IMR-90 (cell line): ENCODE results near the gene HDAC7. TPM values are rescaled to one million over a fixed set of nuclear protein-coding genes. Genes with fewer than 3 reads are reported as not detected.

Experiments
- ATAC-seq: fragments of 200-7000 bp; cut with Tn5 transposase; 2 replicates; pipeline ENCODE4 v1.9.1; 2020; ENCODE audit warnings: low read depth, mild to moderate bottlenecking, moderate library complexity
- BruUV-seq: library from RNA; stranded (reverse); fragments of 400-500 nt; replicated peaks from 2 replicates; lab custom pipeline; 2021; lab: Mats Ljungman, UMichigan
- CTCF ChIA-PET: fragments of 300-600 bp; formaldehyde crosslinking; extraction: SDS; loops from one replicate; lab custom pipeline; 2021; ENCODE audit warnings: antibody characterized with exemption; lab: Yijun Ruan, JAX
- POLR2A ChIA-PET: fragments of 300-600 bp; sonication (Branson Sonifier 250); formaldehyde crosslinking; loops from one replicate; lab custom pipeline; 2022; ENCODE audit warnings: antibody characterized with exemption; ENCODE audit not compliant: unreplicated experiment; lab: Charles Lee
- DNase-seq: peaks from one replicate; pipeline ENCODE4 v3.0.0; 2013
- H2AFZ ChIP-seq: replicated peaks from 2 replicates; pipeline ENCODE3; 2013; ENCODE audit warnings: low read length, mild to moderate bottlenecking; ENCODE audit not compliant: poor library complexity
- H2AK5ac ChIP-seq: 2 replicates; pipeline ENCODE4 v1.6.1; 2013; ENCODE audit warnings: low read depth, low read length, inconsistent platforms
- H2AK9ac ChIP-seq: replicated peaks from 2 replicates; pipeline ENCODE3; 2013; ENCODE audit warnings: mild to moderate bottlenecking, low read depth, low read length, moderate library complexity; ENCODE audit not compliant: poor library complexity
- H2BK120ac ChIP-seq: 2 replicates; pipeline ENCODE4 v1.6.1; 2013; ENCODE audit warnings: low read depth, low read length, inconsistent platforms
- H2BK15ac ChIP-seq: 3 replicates; pipeline ENCODE4 v1.6.1; 2013; ENCODE audit warnings: low read depth, low read length, inconsistent platforms
- H2BK20ac ChIP-seq: 2 replicates; pipeline ENCODE4 v1.6.1; 2013; ENCODE audit warnings: low read depth, mild to moderate bottlenecking, inconsistent platforms, low read length, moderate library complexity
- H2BK5ac ChIP-seq: 2 replicates; pipeline ENCODE4 v1.6.1; 2013; ENCODE audit warnings: mild to moderate bottlenecking, low read depth, low read length, inconsistent platforms; ENCODE audit not compliant: poor library complexity, severe bottlenecking
- H3K14ac ChIP-seq: replicated peaks from 2 replicates; pipeline ENCODE4 v1.6.1; 2013; ENCODE audit warnings: low read depth, low read length, inconsistent platforms
- H3K18ac ChIP-seq: 2 replicates; pipeline ENCODE4 v1.6.1; 2013; ENCODE audit warnings: low read depth, low read length, control low read depth
- H3K23ac ChIP-seq: 2 replicates; pipeline ENCODE4 v1.6.1; 2013; ENCODE audit warnings: low read depth, low read length, inconsistent platforms
- H3K27ac ChIP-seq: 2 replicates; pipeline ENCODE4 v1.5.1; 2013; ENCODE audit warnings: mild to moderate bottlenecking, control low read depth, low read length; ENCODE audit not compliant: insufficient read depth
- H3K27me3 ChIP-seq: 2 replicates; pipeline ENCODE4 v1.6.1; 2013; ENCODE audit warnings: low read length; ENCODE audit not compliant: control insufficient read depth, insufficient read depth
- H3K36me3 ChIP-seq: 2 replicates; pipeline ENCODE4 v1.6.1; 2013; ENCODE audit warnings: low read length, mixed read lengths; ENCODE audit not compliant: control insufficient read depth, insufficient read depth
- H3K4ac ChIP-seq: 2 replicates; pipeline ENCODE4 v1.6.1; 2013; ENCODE audit warnings: low read depth, low read length, inconsistent platforms
- H3K4me1 ChIP-seq: 2 replicates; pipeline ENCODE4 v1.6.1; 2013; ENCODE audit warnings: low read length, mixed read lengths; ENCODE audit not compliant: control insufficient read depth, insufficient read depth
- H3K4me2 ChIP-seq: 2 replicates; pipeline ENCODE4 v1.6.1; 2013; ENCODE audit warnings: low read depth, mild to moderate bottlenecking, control low read depth, low read length, moderate library complexity
- H3K4me3 ChIP-seq: 2 replicates; pipeline ENCODE4 v1.5.1; 2013; ENCODE audit warnings: low read depth, mild to moderate bottlenecking, control low read depth, low read length, moderate library complexity; ENCODE audit not compliant: insufficient read depth
- H3K56ac ChIP-seq: 2 replicates; pipeline ENCODE4 v1.6.1; 2013; ENCODE audit warnings: low read length, inconsistent platforms; ENCODE audit not compliant: insufficient read depth; ENCODE audit errors: extremely low read depth
- H3K79me1 ChIP-seq, 2 experiments: 2 replicates each; pipeline ENCODE4 v1.6.1; 2013; ENCODE audit warnings: low read length in 2 of 2, inconsistent platforms in 1 of 2, low read depth in 1 of 2
- H3K9ac ChIP-seq: 2 replicates; pipeline ENCODE4 v1.6.1; 2013; ENCODE audit warnings: low read depth, low read length, control low read depth
- H3K9me1 ChIP-seq: 2 replicates; pipeline ENCODE4 v1.6.1; 2013; ENCODE audit warnings: low read length, inconsistent platforms; ENCODE audit not compliant: insufficient read depth
- H3K9me3 ChIP-seq: 2 replicates; pipeline ENCODE4 v1.6.1; 2013; ENCODE audit warnings: low read length; ENCODE audit not compliant: control insufficient read depth, insufficient read depth
- H4K20me1 ChIP-seq: 2 replicates; pipeline ENCODE4 v1.6.1; 2013; ENCODE audit warnings: low read length, inconsistent platforms; ENCODE audit not compliant: insufficient read depth
- H4K5ac ChIP-seq: 2 replicates; pipeline ENCODE4 v1.6.1; 2013; ENCODE audit warnings: mild to moderate bottlenecking, low read depth, low read length, control low read depth
- H4K8ac ChIP-seq, 2 experiments: 2 replicates each; pipeline ENCODE4 v1.6.1; 2013; ENCODE audit warnings: low read depth in 2 of 2, low read length in 2 of 2, control low read depth in 1 of 2, inconsistent platforms in 1 of 2
- H4K91ac ChIP-seq: 2 replicates; pipeline ENCODE4 v1.6.1; 2013; ENCODE audit warnings: low read depth, low read length, inconsistent platforms; ENCODE audit not compliant: insufficient read depth
- BHLHE40 ChIP-seq: fragments of 150-350 bp; IDR thresholded peaks from 2 replicates; pipeline ENCODE4 v1.6.1; 2016; ENCODE audit warnings: mild to moderate bottlenecking, low read depth, low read length
- CHD1 ChIP-seq: IDR thresholded peaks from 2 replicates; pipeline ENCODE4 v1.6.1; 2012; ENCODE audit warnings: low read depth, low read length, improper control_type of control experiment
- FOS ChIP-seq: fragments of 150-350 bp; IDR thresholded peaks from 2 replicates; pipeline ENCODE4 v1.6.1; 2016; ENCODE audit warnings: low read depth, low read length
- MAFK ChIP-seq: IDR thresholded peaks from 2 replicates; pipeline ENCODE4 v1.6.1; 2012; ENCODE audit warnings: low read depth, low read length, improper control_type of control experiment
- MAZ ChIP-seq: IDR thresholded peaks from 2 replicates; pipeline ENCODE4 v1.6.1; 2012; ENCODE audit warnings: low read depth, mild to moderate bottlenecking, low read length, improper control_type of control experiment, moderate library complexity, borderline replicate concordance
- NFE2L2 ChIP-seq: fragments of 150-350 bp; IDR thresholded peaks from 2 replicates; pipeline ENCODE4 v1.6.1; 2016; ENCODE audit warnings: low read depth, mild to moderate bottlenecking, low read length
- POLR2A ChIP-seq: IDR thresholded peaks from 2 replicates; pipeline ENCODE4 v1.6.1; 2012; ENCODE audit warnings: mild to moderate bottlenecking, low read depth, low read length
- RAD21 ChIP-seq: IDR thresholded peaks from 2 replicates; pipeline ENCODE4 v1.6.1; 2012; ENCODE audit warnings: low read length, improper control_type of control experiment
- RCOR1 ChIP-seq: IDR thresholded peaks from 2 replicates; pipeline ENCODE4 v1.6.1; 2012; ENCODE audit warnings: mild to moderate bottlenecking, low read length, improper control_type of control experiment; ENCODE audit not compliant: insufficient replicate concordance
- SMC3 ChIP-seq: fragments of 150-350 bp; IDR thresholded peaks from 2 replicates; pipeline ENCODE4 v1.6.1; 2016; ENCODE audit warnings: low read depth, mild to moderate bottlenecking, antibody characterized with exemption, low read length, moderate library complexity
- WGBS, 2 experiments: methylation state at CpG; one replicate each; pipeline versions ENCODE4 v1.1.5 to v1.1.7; 2013; ENCODE audit warnings: missing lambda C conversion rate in 2 of 2; ENCODE audit not compliant: insufficient read length in 1 of 2; ENCODE audit errors: extremely low coverage in 2 of 2; 5-methylcytosine and 5-hydroxymethylcytosine counted together
- dilution Hi-C: fragments of 300-500 bp; cut with HindIII; formaldehyde crosslinking; loops from one replicate; pipeline ENCODE4 v1.14.3; 2018; ENCODE audit warnings: low sequenced_read_pairs; ENCODE audit not compliant: unreplicated experiment
- in situ Hi-C: fragments of 300-500 bp; cut with MboI; formaldehyde crosslinking; loops from 3 replicates; pipeline ENCODE4 v1.14.3; 2019; ENCODE audit warnings: low sequenced_read_pairs, inconsistent platforms, mixed read lengths
- intact Hi-C: fragments of 100-400 bp; cut with micrococcal nuclease; formaldehyde crosslinking; loops from 2 replicates; pipeline ENCODE4 v1.10.0; 2022
- polyA plus RNA-seq, 3 experiments: library from polyadenylated mRNA; depleted of rRNA; stranded (reverse); fragments of >200 nt; gene quantifications; 2 replicates each; pipeline ENCODE4 v1.2.3, GENCODE V29; 2012; ENCODE audit warnings: low replicate concordance in 1 of 3
- total RNA-seq: library from RNA; depleted of rRNA; stranded (reverse); fragments of >200 nt; gene quantifications from 2 replicates; pipeline ENCODE4 v1.2.3, GENCODE V29; 2012
- TF ChIP-seq, protein P1 (sequence below): conservative IDR thresholded peaks from 2 replicates; pipeline ENCODE4 v1.5.1; 2012; ENCODE audit warnings: mild to moderate bottlenecking, low read depth, low read length, improper control_type of control experiment

The HDAC7 gene
- total and polyA plus RNA-seq, 2 of the 4 experiments (the other 2 are of a cell fraction) = 10.4 to 64.7 TPM

DNA sequence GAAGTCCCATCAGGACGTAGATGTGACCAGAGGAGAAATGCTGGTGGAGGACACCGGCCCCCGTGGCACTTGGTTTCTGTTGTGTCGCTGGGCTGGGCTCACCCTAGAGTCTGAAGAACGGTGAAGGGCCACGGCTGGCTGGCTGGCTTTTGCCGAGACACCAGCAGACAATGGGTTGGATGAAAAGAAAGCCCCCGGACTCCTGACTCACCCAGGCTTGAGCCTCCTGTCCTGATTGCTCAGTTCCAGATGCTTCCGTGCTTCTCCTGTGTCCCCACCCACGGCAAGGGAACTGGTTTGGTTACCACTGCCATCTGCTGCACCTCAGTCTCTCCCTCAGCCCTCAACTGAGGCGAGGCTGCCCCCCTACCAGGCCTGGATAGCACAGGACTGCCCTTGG is 84.1 kb downstream of the HDAC7 start:
- Histone ChIP-seq H3K56ac (no peak overlapping the region), H4K5ac (no peak overlapping the region), H2AK9ac (peak overlapping the region; percentile 63), H4K20me1 (no peaks in the 10 kb centered on the region), H2BK120ac (no peak overlapping the region), H3K9me1 (0 out of 2 replicates have a peak, but pooled peaks cover 5% of the 10 kb centered on the region), H3K36me3 (no peaks in the 10 kb centered on the region), H4K8ac (no peak overlapping the region), H4K91ac (no peak overlapping the region), H3K4me3 (no peak overlapping the region), H2AK5ac (no peak overlapping the region), H2BK5ac (no peak overlapping the region), H2BK15ac (no peak overlapping the region), H3K9me3 (no peaks in the 10 kb centered on the region), H3K9ac (no peak overlapping the region), H2BK20ac (no peak overlapping the region), H3K27me3 (no peaks in the 10 kb centered on the region), H3K23ac (no peak overlapping the region), H3K27ac (no peak overlapping the region), H2AFZ (no peak overlapping the region), H3K18ac (no peak overlapping the region), H3K4me2 (no peak overlapping the region), H3K4ac (no peak overlapping the region; the same call in 1 of the 2 replicates), H3K4me1 (peaks cover 16% of the 10 kb centered on the region), H3K79me1 (no peaks in the 10 kb centered on the region), H3K14ac (no peak overlapping the region)
- intact Hi-C loops = loop anchor here (2.0 kb wide), 1 partner anchor 23 kb away; the partner anchor contains the start of gene RAPGEF3
- in situ Hi-C loops = no loop called here
- ChIA-PET CTCF (no interaction called here), POLR2A (no interaction called here)
- DNase-seq = no peak
- no peak for ATAC-seq
- BruUV-seq = no TSS peak
- 100% methylated on average over 4 of the region's 11 CpGs; no CpG with 5 or more reads in 1 of the 2 experiments for WGBS, 2 experiments
- dilution Hi-C loops = no loop called here
- TF ChIP-seq MAFK (no peak), SMC3 (no peak), FOS (no peak), NFE2L2 (no peak), CHD1 (no peak), MAZ (no peak), BHLHE40 (no peak), RCOR1 (no peak), POLR2A (no peak), RAD21 (no peak)
- TF ChIP-seq, protein P1, sequence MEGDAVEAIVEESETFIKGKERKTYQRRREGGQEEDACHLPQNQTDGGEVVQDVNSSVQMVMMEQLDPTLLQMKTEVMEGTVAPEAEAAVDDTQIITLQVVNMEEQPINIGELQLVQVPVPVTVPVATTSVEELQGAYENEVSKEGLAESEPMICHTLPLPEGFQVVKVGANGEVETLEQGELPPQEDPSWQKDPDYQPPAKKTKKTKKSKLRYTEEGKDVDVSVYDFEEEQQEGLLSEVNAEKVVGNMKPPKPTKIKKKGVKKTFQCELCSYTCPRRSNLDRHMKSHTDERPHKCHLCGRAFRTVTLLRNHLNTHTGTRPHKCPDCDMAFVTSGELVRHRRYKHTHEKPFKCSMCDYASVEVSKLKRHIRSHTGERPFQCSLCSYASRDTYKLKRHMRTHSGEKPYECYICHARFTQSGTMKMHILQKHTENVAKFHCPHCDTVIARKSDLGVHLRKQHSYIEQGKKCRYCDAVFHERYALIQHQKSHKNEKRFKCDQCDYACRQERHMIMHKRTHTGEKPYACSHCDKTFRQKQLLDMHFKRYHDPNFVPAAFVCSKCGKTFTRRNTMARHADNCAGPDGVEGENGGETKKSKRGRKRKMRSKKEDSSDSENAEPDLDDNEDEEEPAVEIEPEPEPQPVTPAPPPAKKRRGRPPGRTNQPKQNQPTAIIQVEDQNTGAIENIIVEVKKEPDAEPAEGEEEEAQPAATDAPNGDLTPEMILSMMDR = no peak
